CD14-positive monocyte (primary cell): Measurements from ENCODE around the gene ZNF57. TPM values are rescaled to one million over a fixed set of nuclear protein-coding genes. Genes with fewer than 3 reads are reported as not detected.

Experiments
- DNase-seq, 3 donors: peaks; one replicate each; pipeline ENCODE4 v3.0.0-alpha.2; 2011 to 2022
- H2AFZ ChIP-seq: 2 replicates; pipeline ENCODE4 v1.6.0; 2012; ENCODE audit warnings: mild to moderate bottlenecking, low read depth, low read length, inconsistent platforms; ENCODE audit not compliant: insufficient read depth, poor library complexity, severe bottlenecking
- H3K27ac ChIP-seq, 2 donors: 1 replicate in 1 of 2; 2 replicates in 1 of 2; pipeline ENCODE4 v1.5.1; 2012 to 2013; ENCODE audit warnings: low read length in 2 of 2, control low read depth in 1 of 2, inconsistent platforms in 1 of 2, low read depth in 1 of 2, mild to moderate bottlenecking in 1 of 2
- H3K27me3 ChIP-seq, 2 donors: one replicate each; pipeline versions ENCODE4 v1.6.0 to v1.6.1; 2011 to 2013; ENCODE audit warnings: low read length in 2 of 2; ENCODE audit not compliant: control insufficient read depth in 2 of 2, insufficient read depth in 2 of 2
- H3K36me3 ChIP-seq, 2 donors: replicated peaks in 1 of 2; 1 replicate in 1 of 2; 2 replicates in 1 of 2; pipeline versions ENCODE4 v1.5.1 to v1.6.1; 2012 to 2013; ENCODE audit warnings: low read length in 2 of 2, control low read depth in 1 of 2, inconsistent platforms in 1 of 2, mild to moderate bottlenecking in 1 of 2; ENCODE audit not compliant: insufficient read depth in 2 of 2, control insufficient read depth in 1 of 2
- H3K4me1 ChIP-seq, 2 donors: 1 replicate in 1 of 2; 2 replicates in 1 of 2; pipeline versions ENCODE4 v1.5.1 to v1.6.1; 2012 to 2013; ENCODE audit warnings: low read length in 2 of 2, control low read depth in 1 of 2, inconsistent platforms in 1 of 2, mild to moderate bottlenecking in 1 of 2, moderate library complexity in 1 of 2; ENCODE audit not compliant: insufficient read depth in 2 of 2, control insufficient read depth in 1 of 2
- H3K4me2 ChIP-seq: replicated peaks from 2 replicates; pipeline ENCODE3; 2012; ENCODE audit warnings: low read length, moderate library complexity, mild to moderate bottlenecking; ENCODE audit not compliant: poor library complexity, severe bottlenecking; ENCODE audit errors: extremely low read depth
- H3K4me3 ChIP-seq, 3 experiments: fragments of 200-600 bp in 1 of 3; sonication (generic) in 1 of 3; replicated peaks in 1 of 3; 1 replicate in 2 of 3; 2 replicates in 1 of 3; pipeline ENCODE4 v1.5.1; 2011 to 2013; ENCODE audit warnings: low read length in 3 of 3, mild to moderate bottlenecking in 3 of 3, control low read depth in 2 of 3, low read depth in 2 of 3, inconsistent platforms in 1 of 3, moderate library complexity in 1 of 3
- H3K79me2 ChIP-seq: 2 replicates; pipeline ENCODE4 v1.6.0; 2012; ENCODE audit warnings: mild to moderate bottlenecking, control low read depth, inconsistent platforms, low read length, moderate library complexity; ENCODE audit not compliant: insufficient read depth
- H3K9ac ChIP-seq: 2 replicates; pipeline ENCODE4 v1.6.0; 2017; ENCODE audit warnings: low read length, mild to moderate bottlenecking; ENCODE audit not compliant: insufficient read depth, poor library complexity, severe bottlenecking
- H3K9me3 ChIP-seq, 2 donors: replicated peaks in 1 of 2; 1 replicate in 1 of 2; 2 replicates in 1 of 2; pipeline versions ENCODE4 v1.5.1 to v1.6.1; 2012 to 2013; ENCODE audit warnings: low read length in 2 of 2, control low read depth in 1 of 2; ENCODE audit not compliant: control insufficient read depth in 1 of 2, insufficient read depth in 1 of 2
- H4K20me1 ChIP-seq: 2 replicates; pipeline ENCODE4 v1.6.0; 2012; ENCODE audit warnings: mild to moderate bottlenecking, low read length, control low read depth, moderate library complexity; ENCODE audit not compliant: insufficient read depth
- H3K27ac Mint-ChIP-seq, 7 donors: one replicate each; pipeline ENCODE4 v1.8.0; 2020; ENCODE audit warnings: mild to moderate bottlenecking in 7 of 7, mixed read lengths in 7 of 7, moderate library complexity in 6 of 7, inconsistent platforms in 2 of 7
- H3K27me3 Mint-ChIP-seq, 3 donors: one replicate each; pipeline ENCODE4 v1.8.0; 2021 to 2022; ENCODE audit warnings: low read depth in 3 of 3, mild to moderate bottlenecking in 3 of 3, mixed read lengths in 3 of 3, moderate library complexity in 3 of 3, inconsistent platforms in 1 of 3
- H3K36me3 Mint-ChIP-seq, 2 donors: one replicate each; pipeline ENCODE4 v1.8.0; 2020; ENCODE audit warnings: mixed read lengths in 2 of 2, inconsistent platforms in 1 of 2, mild to moderate bottlenecking in 1 of 2
- H3K4me1 Mint-ChIP-seq: one replicate; pipeline ENCODE4 v1.8.0; 2020; ENCODE audit warnings: mild to moderate bottlenecking, mixed read lengths
- H3K4me3 Mint-ChIP-seq, 2 donors: one replicate each; pipeline ENCODE4 v1.8.0; 2020; ENCODE audit warnings: mild to moderate bottlenecking in 2 of 2, mixed read lengths in 2 of 2, moderate library complexity in 1 of 2
- H3K9me3 Mint-ChIP-seq, 7 donors: one replicate each; pipeline ENCODE4 v1.8.0; 2020 to 2022; ENCODE audit warnings: mixed read lengths in 7 of 7, mild to moderate bottlenecking in 6 of 7, moderate library complexity in 6 of 7, inconsistent platforms in 2 of 7
- WGBS: methylation state at CpG from one replicate; pipeline ENCODE4 v1.1.5; 2013; ENCODE audit warnings: missing lambda C conversion rate; ENCODE audit not compliant: insufficient coverage; 5-methylcytosine and 5-hydroxymethylcytosine counted together
- intact Hi-C, 2 donors: fragments of 100-400 bp; cut with micrococcal nuclease; formaldehyde crosslinking; loops; one replicate each; pipeline versions ENCODE4 v1.15.0 to v1.15.1; 2023
- polyA plus RNA-seq, 3 donors: library from polyadenylated mRNA; depleted of rRNA in 1 of 3; unstranded in 2 of 3; stranded (reverse) in 1 of 3; fragments of 300-500 nt in 2 of 3; fragments of >200 nt in 1 of 3; fragmentation: Illumina TruSeq in 2 of 3; gene quantifications; 1 replicate in 2 of 3; 2 replicates in 1 of 3; pipeline ENCODE4 v1.2.3, GENCODE V29; 2012 to 2021
- TF ChIP-seq, protein P1 (sequence below): fragments of 200-600 bp; IDR thresholded peaks from one replicate; pipeline ENCODE4 v1.8.0; 2022; ENCODE audit warnings: antibody characterized with exemption, mild to moderate bottlenecking

Gene ZNF57
- polyA plus RNA-seq, 3 donors: 1.4 to 2.1 (median 1.9) TPM

DNA sequence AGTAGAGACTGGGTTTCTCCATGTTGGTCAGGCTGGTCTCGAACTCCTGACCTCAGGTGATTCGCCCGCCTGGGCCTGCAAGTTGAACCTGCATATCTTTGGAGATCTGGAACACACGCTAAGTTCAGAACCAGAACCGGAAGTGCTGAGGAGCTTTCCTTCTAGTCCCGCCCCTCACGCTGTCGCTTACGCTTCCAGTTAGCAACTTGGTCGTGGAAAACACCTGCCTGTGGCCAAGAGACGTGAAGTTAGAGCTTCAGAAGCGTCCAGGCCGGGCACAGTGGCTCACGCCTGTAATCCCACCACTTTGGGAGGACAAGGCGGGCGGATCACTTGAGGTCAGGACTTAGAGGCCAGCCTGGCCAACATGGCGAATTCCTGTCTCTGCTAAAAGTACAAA, 15.0 kb upstream of the ZNF57 start:
- WGBS: 93% methylated on average over 17 of the region's 17 CpGs
- H3K79me2 ChIP-seq: no peaks in the 10 kb centered on the region
- no peaks in the 10 kb centered on the region for H3K36me3 ChIP-seq
- no peak overlapping the region for H3K9ac ChIP-seq
- no peak overlapping the region for H3K4me3 Mint-ChIP-seq
- H3K36me3 Mint-ChIP-seq: no peaks in the 10 kb centered on the region
- no peaks in the 10 kb centered on the region for H3K27me3 ChIP-seq
- H4K20me1 ChIP-seq: no peaks in the 10 kb centered on the region
- no peak overlapping the region for H2AFZ ChIP-seq
- peaks cover 0 to 5% (median 4%) of the 10 kb centered on the region in 3 donors for H3K27me3 Mint-ChIP-seq
- no peak overlapping the region for H3K27ac ChIP-seq
- peaks cover 4 to 22% (median 12%) of the 10 kb centered on the region in 7 donors for H3K9me3 Mint-ChIP-seq
- DNase-seq: no peak
- intact Hi-C loops: no loop called here
- peaks cover 11% of the 10 kb centered on the region for H3K4me1 Mint-ChIP-seq
- TF ChIP-seq, protein P1, sequence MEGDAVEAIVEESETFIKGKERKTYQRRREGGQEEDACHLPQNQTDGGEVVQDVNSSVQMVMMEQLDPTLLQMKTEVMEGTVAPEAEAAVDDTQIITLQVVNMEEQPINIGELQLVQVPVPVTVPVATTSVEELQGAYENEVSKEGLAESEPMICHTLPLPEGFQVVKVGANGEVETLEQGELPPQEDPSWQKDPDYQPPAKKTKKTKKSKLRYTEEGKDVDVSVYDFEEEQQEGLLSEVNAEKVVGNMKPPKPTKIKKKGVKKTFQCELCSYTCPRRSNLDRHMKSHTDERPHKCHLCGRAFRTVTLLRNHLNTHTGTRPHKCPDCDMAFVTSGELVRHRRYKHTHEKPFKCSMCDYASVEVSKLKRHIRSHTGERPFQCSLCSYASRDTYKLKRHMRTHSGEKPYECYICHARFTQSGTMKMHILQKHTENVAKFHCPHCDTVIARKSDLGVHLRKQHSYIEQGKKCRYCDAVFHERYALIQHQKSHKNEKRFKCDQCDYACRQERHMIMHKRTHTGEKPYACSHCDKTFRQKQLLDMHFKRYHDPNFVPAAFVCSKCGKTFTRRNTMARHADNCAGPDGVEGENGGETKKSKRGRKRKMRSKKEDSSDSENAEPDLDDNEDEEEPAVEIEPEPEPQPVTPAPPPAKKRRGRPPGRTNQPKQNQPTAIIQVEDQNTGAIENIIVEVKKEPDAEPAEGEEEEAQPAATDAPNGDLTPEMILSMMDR: no peak
- H3K27ac Mint-ChIP-seq: no peak overlapping the region
- peaks cover 0 to 8% of the 10 kb centered on the region in 2 donors for H3K9me3 ChIP-seq
- no peak overlapping the region for H3K4me2 ChIP-seq
- H3K4me3 ChIP-seq: no peak overlapping the region
- no peaks in the 10 kb centered on the region for H3K4me1 ChIP-seq

- 33% methylated on average over 9 of the region's 9 CpGs for whole genome bisulfite sequencing
- H3K27ac Mint-ChIP-seq: peak overlapping the region in 2 of 7 donors; percentile 2 to 54
Measured at GRCh38 chr19:2887391-2887914, 13.3 kb upstream of the ZNF57 start.

More at GRCh38 chr19:2887391-2887914, 13.3 kb upstream of the ZNF57 start:
- intact Hi-C loops: no loop called here
- Histone ChIP-seq H3K27ac (no peak overlapping the region), H3K4me3 (no peak overlapping the region), H4K20me1 (no peaks in the 10 kb centered on the region), H3K4me1 (no peaks in the 10 kb centered on the region), H3K4me2 (no peak overlapping the region), H3K9me3 (peaks cover 0 to 2% of the 10 kb centered on the region in 2 donors), H3K27me3 (no peaks in the 10 kb centered on the region), H3K79me2 (no peaks in the 10 kb centered on the region), H3K9ac (no peak overlapping the region), H3K36me3 (no peaks in the 10 kb centered on the region), H2AFZ (no peak overlapping the region)
- Mint-ChIP-seq H3K4me1 (peaks cover 11% of the 10 kb centered on the region), H3K36me3 (no peaks in the 10 kb centered on the region), H3K4me3 (no peak overlapping the region), H3K27me3 (peaks cover 0 to 8% (median 4%) of the 10 kb centered on the region in 3 donors), H3K9me3 (peaks cover 4 to 14% (median 9%) of the 10 kb centered on the region in 7 donors)
- DNase-seq: peak; percentile 12 to 56 (median 31)
- TF ChIP-seq, protein P1: peak; percentile 86
